Stimulated activated CD4-positive, alpha-beta T cell treated with anti-CD3 and anti-CD28 coated beads, Interleukin-1b, Interleukin-23, amount 100 ng/mL, for 1 hour (primary cell): ENCODE data around the gene SPIC.
"Not testable (repeated sequence)": the region's sequence is repeated elsewhere in the genome, so short reads cannot be mapped to it uniquely, and the experiment has no call there.

Experiments
- DNase-seq, 2 donors: peaks; one replicate each; pipeline ENCODE4 v3.0.0-alpha.2; 2020; ENCODE audit warnings: low read depth in 2 of 2

Gene SPIC

DNA sequence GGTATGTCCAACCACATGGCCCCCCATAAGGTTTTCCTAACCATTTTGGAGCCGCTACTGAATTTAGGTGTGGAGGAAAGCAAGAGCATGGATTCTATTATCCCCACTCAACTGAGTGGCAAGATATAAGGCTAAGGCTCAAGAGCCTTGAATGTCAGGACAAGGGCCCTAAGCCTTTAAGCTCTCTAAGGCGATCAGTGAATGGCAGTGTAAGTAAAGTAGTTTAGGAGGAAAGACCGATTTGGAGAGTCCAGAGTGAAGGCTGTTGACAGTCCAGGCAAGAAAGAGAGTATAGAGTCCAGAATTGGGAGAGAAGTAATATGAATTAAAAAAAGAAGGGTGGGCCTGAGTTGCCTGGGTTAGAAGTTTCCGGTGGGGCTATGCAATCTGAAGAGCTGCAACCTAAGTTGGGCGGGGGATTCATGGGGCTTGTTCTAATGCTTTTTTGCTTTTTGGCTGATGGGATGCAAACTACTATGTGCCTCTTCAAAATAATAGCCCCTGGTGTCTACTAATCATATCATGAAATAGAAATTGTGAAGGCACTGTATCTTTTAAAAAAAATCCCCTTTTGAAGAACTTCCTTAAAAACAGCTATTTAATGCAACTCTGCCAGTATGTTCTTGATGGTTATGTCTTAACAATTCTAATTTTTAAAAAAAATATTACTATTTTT, at the start of gene SPIC:
SPIC (plus strand) TSS at position 626 of the 676 bp plus-strand sequence. CDS start 1,569 bp downstream, outside the sequence.
- no peak for DNase-seq

DNA sequence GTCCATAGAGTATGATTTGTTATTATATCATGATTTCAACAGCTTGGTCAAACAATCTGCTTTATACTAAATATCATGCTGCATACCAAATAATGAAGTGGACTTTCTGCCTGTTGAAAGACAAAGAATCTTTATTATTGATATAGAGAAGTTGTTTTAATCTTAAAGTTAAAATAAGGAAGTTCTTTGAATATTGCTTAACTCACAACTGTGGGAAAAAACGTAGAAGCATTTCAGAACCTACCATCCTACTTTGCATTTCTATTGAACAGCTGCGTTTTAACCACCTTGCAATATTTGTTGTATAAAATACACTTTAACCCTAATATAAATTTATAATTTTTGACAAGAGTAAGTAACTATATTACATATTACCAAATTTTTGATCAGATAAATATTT, 44.7 kb upstream of the SPIC start:
- DNase-seq, result no peak

DNA sequence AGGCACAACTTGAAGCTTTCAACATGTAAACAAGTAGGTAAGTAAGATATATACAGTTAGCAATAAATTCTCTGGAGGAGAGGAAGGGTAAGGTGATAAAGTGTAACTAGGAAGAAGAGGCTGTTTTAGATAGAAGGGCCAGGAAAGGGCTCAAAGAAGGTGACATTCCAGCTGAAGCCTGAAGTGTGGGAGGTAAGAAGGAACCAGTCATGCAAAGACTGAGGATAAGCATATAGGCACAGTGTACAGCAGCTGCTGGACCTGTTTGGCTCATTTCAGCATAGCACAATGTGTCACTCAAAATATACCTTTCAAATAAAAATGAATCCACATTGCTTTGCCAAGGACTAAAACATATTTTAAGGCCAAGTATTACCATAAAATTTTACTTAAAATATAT, 39.0 kb upstream of the SPIC start:
- DNase-seq, result no peak

DNA sequence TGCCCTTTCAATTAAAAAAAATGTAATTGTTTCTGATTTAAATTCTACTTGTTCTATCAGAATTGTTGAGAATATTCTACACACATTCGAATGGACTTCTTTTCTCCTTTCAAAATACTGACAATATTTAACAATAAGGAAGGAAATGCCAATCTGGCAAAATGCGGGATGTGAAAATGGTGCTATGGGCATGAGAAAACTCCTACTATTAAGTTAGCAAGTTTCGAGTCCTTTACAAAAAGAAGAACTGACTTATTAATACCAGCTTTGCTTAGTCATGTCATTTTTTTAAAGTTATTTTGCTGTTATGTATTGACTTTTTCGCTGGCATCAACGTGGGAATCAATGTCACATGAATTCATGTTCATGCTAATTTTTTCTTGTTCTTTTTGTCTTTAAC, 35.9 kb upstream of the SPIC start:
- no peak for DNase-seq

DNA sequence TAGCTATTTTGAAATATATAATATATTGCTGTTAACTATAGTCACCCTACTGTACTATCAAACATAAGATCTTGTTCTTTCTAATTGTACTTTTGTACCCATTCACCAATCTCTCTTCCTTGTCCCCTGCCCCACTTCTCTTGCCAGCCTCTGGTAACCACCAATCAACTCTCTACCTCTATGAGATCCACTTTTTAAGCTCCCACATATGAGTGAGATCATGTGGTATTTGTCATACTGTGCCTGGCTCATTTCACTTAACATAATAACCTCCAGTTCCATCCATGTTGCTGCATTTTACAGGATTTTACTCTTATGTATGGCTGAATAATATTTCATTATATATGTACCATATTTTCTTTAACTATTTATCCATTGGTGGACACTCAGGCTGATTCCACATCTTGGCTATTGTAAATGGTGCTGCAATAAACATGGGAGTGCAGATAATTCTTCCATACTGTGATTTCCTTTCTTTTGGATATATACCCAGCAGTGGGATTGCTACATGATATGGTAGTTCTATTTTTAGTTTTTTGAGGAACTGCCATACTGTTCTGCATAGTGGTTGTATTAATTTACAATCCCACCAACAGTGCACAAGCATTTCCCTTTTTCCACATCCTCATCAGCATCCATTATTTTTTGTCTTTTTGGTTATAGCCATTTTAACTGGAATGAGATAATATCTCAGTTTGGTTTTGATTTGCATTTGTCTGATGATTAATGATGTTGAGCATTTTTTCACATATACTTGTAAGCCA, 33.5 kb upstream of the SPIC start:
- DNase-seq, result no peak

DNA sequence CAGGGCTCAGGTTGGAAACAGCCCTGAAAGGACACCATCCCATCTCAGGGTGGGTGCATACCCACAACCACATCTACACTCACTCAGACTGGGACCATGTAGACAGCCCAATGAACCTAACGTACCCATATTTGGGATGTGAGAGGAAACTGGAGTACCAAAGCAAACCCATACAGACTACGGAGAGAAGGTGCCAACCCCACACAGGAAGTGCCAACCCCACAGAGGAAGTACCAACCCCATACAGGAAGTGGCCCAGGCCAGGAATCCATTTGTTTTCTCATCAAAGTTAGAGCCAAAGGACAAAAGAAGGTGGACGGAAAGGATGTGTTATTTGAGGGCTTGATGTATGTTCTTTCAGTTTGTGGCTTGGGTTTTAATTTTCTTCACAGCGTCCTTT, 19.5 kb upstream of the SPIC start:
- DNase-seq, result no peak

DNA sequence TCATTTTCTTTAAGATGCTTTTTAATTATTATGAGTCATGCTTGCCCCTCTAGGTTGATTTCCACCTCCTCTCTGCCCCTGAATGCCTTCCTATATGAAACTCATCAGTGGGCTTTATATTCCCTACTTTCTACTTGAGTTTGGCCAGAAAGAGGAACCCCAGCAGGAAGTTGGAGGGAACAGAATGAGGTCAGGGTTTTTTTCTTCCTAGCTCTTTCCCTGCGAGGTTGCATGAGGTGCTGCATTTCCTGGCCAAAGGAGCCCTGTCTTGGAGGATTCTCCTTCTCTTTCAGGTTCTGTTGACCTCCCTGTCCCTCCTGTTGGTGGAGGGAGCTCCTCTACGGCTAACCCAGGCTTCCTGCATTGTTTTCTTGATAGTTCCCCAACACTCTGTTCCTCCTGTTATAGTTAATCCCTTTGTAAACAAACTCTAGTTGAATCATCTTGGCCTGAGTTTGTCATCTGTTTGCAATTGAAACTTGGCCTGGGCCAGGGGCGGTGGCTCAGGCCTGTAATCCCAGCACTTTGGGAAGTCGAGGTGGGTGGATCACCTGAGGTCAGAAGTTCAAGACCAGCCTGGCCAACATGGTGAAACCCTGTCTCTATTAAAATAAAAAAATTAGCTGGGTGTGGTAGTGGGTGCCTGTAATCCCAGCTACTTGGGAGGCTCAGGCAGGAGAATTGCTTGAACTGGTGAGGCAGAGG, 15.3 kb upstream of the SPIC start:
- DNase-seq, result no peak

DNA sequence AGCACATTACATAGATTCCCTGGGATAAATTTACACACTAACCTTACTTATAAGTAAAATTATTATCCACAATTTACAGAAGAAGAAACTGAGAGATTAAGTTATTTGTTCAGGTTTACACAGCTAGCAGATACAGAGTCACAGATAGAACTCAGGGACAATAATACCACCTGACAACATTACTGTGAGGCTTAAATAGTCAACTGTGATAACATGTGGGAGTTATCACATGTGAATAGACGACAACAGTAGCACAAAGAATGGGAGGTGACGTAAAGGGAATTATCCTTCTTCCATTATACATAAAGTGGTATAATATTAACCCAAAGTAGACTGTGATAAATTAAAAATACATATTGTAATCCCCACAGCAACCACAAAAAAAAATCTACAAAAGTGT, 6.2 kb upstream of the SPIC start:
- no peak for DNase-seq

DNA sequence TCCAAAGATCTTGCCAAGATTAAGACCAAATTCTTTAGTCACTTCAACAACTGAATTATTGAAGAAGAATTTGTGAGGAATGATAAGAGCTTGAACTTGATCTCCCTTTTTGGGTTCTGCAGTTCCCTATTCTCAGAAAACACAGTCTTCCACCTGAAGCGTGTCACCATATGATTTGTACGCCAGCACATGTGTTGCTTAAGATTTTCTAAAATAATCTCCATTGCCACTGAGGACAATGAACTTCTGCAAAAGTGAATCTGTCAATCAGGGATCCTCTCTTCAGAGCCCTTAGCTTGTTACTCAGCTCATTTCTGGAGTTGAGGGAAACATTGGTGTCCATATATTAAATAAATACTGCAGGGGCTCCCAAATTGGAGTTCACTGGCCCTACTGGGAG, 4.2 kb upstream of the SPIC start:
- no peak for DNase-seq

DNA sequence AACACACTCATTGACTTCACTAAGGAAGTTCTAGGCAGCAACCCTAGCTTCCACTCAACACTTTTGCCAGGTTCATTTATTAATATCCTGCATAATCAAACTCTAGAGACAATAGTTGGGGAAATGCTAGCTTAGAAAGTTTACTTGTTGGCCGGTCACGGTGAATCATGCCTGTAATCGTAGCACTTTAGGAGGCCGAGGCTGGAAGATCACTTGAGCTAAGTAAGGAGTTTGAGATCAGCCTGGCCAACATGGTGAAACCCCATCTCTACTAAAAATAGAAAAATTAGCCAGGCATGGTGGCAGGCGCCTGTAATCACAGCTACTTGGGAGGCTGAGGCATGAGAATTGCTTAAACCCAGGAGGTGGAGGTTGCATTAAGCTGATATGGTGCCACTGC, 3.3 kb upstream of the SPIC start:
- DNase-seq, result not testable (repeated sequence)

DNA sequence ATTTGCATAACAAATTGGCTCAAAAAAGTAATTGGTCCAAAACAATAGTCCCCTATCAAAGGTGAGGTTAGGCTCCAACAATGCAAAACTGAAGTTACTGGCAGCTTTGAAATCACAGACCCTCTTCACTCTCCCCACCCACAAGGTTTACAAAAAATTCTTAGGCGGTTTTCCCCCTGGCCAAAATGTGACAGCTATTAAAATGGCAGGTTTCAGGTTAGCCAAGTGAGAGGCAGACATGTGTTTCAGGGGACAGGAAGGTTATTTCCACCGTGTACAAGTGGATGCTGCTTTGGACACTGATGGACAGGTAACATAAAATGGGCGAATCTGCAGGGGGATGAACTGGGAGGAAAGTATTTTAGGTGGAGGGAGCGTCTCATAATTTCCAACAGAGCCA, 888 bp upstream of the SPIC start:
- DNase-seq, result no peak

DNA sequence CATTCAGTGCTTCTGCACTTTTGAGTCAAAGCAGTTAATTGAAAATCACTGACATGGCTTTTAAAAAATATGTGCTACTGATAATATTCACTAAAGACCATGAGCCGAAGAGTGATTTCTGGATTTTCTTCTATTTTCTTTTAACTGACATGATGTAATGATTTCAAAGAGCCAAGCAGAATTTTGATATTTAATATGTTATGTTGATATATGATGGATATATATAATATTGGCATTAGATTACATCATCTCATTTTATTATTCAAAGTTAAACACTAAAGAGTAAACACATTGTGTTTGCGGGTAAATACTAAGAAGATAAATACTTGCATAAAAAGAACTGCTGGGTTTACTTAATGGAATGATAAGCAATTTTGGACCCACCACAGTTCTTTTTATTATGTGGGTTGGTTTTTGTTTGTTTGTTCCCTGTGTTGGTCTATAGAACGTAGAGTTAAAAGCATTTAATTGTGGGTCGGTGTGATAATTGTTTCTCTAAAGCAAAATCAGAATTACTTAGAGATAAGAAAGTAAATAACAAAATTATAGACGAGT, 692 bp downstream of the SPIC start:
- DNase-seq, result no peak

DNA sequence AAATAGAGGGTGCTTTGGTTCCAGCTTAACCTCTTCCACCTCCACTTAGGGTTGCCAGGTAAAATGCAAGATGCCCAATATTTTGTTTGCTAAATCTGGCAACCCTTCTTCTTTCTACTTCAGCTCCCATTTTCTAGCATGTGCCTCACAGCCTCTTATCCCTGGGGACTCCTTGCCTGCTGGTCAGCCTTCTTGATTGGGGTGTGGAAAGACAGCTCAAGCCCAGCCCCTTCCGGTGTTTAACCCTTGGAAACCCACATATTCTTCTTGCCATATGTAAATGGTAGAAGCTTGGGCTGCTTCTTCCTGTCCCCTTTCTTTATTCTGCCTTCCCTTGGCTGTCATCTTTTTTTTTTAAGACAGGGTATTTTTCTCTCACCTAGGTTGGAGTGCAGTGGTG, 5.7 kb downstream of the SPIC start:
- no peak for DNase-seq

DNA sequence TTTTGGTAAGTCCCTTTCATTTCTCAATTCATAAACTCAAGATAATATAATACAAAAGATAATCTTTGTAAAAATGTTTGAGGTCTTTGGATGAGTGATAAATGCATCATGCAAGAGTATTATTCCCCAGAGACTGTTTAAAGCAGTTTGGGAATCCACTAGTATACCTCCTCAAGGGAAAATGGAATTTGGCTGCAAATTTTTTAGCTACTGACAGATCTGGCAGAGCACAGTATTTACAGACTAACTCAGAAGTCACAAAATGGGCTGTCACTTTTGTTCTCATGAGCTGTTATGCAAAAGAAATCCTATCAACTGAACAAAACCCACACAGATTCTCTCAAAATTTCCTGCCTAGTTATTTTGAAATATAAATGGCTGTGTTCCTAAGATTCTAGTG, 9.9 kb downstream of the SPIC start:
- no peak for DNase-seq

DNA sequence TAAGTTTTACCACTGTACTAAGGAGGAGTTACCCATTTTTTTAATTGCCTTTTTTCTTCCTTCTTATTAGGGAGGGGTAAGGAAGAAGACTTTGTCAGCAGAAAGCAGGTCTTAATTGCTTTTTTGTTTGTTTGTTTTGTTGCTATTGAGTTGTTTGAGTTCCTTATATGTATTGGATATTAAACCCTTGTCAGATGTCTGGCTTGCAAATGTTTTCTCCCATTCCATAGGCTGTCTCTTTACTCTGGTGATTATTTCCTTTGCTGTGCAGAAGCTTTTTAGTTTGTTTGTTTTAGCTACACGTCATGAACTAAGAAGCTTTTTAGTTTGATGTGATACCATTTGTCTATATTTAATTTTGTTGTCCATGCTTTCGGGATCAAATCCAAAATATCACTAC, 13.3 kb downstream of the SPIC start:
- no peak for DNase-seq

DNA sequence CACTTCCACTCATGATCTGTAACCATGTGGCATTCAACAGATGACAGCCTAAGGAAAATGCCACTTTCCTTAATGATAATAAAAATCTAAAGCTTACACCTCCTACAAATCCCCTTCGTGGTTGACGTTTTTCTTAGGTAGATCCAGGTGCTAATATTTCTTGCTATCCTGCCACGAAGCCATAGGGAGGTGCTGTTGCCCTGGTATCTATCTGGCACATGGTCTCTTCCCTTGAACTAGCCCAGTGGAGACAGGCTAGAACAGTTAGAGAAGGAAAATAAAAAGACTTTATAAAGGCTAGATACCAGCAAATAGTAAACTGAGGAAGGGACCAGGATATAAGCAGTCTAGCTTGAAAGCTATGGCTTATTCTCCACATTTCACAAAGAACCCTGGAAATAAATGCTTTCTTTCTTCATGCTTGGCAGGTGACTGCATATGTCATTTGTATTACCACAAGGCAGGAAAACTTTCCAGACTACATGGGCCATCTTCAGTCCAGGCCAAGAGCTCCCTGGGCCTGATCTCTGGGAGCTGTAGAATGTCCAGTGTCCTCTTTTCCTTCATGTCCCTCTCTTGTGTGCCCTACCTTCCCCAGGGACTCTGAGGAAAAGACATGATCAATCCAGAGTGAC, 15.3 kb downstream of the SPIC start:
- DNase-seq, result no peak

DNA sequence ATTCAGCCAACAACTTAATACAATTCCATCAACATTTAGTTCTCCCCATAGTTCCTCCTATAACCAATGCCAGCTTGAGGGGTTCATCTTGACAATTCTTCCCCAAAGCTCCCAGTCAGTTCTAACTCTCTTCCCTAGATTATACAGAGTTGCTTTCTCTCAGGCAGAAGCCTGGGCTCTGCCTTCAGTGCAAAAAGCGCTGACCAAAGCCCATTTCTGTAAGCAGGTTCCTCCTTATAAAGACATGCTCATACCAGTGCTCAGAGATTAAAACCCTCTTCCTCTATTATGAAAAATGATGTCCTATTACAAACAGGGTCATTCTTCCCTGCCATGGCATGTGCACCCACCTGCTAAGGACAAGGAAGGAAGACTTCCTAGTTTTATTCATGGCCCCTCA, 16.2 kb downstream of the SPIC start:
- DNase-seq, result no peak

DNA sequence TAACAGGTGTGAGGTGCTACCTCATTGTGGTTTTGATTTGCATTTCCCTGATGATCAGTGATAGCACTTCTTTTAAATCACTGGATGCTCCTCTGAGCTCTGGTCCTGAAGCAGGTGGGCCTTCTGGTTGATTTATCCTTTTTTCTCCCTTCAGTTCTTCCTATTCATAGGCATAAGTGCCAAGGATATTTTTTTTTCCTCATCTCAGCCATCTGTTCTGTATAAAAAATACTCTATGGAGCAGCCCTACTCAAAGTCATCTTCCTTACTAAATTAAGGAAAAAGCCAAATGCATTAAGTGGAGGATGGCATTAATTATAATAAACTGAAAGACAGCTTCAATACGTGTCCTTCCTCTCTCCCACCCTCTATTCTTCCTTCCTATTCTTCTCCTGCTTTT, 18.4 kb downstream of the SPIC start:
- DNase-seq, result no peak

DNA sequence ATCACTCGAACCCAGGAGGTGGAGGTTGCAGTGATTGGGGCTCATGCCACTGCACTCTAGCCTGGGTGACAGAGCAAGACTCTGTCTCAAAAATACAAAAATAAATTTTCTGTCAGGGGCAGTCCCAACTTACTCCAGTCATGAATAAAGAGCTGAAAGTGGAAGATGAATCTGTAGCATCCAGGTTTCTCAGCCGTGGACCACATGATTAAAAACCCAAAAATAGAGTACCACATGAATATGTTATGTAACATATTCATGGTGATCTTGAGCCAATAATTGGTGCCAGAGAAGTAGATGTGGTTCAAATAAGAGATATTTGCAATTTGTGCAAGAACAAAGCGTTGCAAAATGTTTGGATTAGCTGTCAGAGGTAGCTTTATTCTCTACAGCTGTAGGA, 23.1 kb downstream of the SPIC start:
- no peak for DNase-seq

DNA sequence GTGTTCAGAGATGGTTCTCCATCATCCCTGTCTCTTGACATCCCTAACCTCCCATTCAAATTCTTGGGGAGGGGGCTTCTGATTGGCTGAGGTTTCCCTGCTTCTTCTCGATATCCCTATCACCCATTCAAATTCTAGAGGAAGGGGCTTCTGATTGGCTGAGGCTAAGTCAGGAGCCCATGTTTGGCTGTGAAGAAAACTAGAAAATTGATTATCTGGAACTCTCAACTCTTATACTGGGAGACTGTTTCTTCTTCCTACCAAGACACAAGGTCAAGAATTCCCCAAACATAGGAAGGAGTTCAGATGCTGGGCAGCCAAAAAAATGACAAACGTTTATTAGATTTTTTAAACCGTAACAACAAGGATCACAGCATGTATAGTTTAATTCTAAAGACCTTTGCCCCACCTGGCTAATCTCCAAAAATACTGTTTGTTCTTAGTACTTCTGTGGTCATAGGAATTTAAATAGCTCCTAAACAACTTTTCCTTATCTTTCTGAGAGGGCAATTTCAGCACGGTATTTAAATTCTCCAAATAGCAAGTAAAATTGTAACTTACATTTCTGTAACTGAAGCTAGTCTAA, 26.4 kb downstream of the SPIC start:
- DNase-seq, result no peak

DNA sequence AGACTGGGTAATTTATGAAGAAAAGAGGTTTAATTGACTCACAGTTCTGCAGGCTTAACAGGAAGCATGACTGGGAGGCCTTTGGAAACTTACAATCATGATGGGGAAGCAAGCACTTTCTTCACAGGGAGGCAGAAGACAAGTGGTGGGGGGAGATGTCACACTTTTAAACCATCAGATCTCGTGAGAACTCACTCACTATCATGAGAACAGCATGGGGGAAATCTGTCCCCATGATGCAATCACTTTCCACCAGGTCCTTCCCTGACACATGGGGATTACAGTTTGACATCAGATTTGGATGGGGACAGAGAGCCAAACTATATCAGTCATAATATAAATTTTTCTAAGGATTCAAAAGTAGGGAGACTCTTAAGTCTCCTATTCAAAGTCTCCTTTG, 46.0 kb downstream of the SPIC start:
- no peak for DNase-seq

DNA sequence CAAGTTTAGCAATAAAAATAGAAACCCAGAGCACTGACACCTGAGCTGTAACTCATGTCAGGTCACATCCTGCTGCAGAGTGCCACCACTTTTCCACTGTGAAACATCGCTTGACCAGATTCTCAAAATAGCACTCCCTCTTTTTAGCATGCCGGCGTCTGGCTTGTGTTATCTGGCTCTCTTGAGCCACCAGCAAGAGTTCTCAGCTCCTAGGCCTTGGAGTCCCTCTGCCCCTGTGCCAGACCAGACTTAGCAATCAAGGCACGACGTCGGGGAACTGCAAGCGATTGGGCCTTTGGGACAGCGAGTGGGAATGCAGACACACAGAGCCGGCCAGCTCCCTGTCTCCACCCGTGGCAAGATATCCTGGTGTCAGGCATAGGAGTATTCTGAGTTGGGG, 52.5 kb downstream of the SPIC start:
- no peak for DNase-seq
